Psoas muscle (tissue), 8 donors: ENCODE measurements around the gene ANK2. TPM values are rescaled to one million over a fixed set of nuclear protein-coding genes. Genes with fewer than 3 reads are reported as not detected.

Source experiments
- ATAC-seq, 4 donors: fragments of 200-7000 bp; cut with Tn5 transposase; one replicate each; pipeline ENCODE4 v1.9.1; 2020; ENCODE audit warnings: moderate library complexity in 3 of 4, mild to moderate bottlenecking in 2 of 4
- DNase-seq, 2 donors: peaks; one replicate each; pipeline ENCODE4 v3.0.0-alpha.2; 2020
- H3K27ac ChIP-seq: fragments of 200-600 bp; one replicate; pipeline ENCODE4 v1.8.0; 2022
- H3K27me3 ChIP-seq, 3 donors: fragments of 200-600 bp in 1 of 3; one replicate each; pipeline versions ENCODE4 v1.6.1 to v1.8.0; 2013 to 2022; ENCODE audit warnings: low read length in 2 of 3, mild to moderate bottlenecking in 2 of 3, moderate library complexity in 1 of 3; ENCODE audit not compliant: insufficient read depth in 3 of 3
- H3K36me3 ChIP-seq, 2 donors: fragments of 200-600 bp in 1 of 2; one replicate each; pipeline versions ENCODE4 v1.6.1 to v1.8.0; 2013 to 2022; ENCODE audit warnings: low read depth in 1 of 2, mild to moderate bottlenecking in 1 of 2, moderate library complexity in 1 of 2; ENCODE audit not compliant: insufficient read depth in 1 of 2
- H3K4me1 ChIP-seq: fragments of 200-600 bp; one replicate; pipeline ENCODE4 v1.8.0; 2022
- H3K4me3 ChIP-seq: fragments of 200-600 bp; one replicate; pipeline ENCODE4 v1.8.0; 2022; ENCODE audit warnings: mild to moderate bottlenecking
- H3K9me3 ChIP-seq: fragments of 200-600 bp; one replicate; pipeline ENCODE4 v1.8.0; 2022
- WGBS, 3 donors: extraction: QIAGEN DNeasy Blood & Tissue Kit; methylation state at CpG; one replicate each; pipeline versions ENCODE4 v1.1.6 to v1.1.7; 2013; 5-methylcytosine and 5-hydroxymethylcytosine counted together
- intact Hi-C, 2 donors: fragments of 100-400 bp; cut with DNase I; formaldehyde crosslinking; loops; one replicate each; pipeline versions ENCODE4 v1.11.0 to v1.14.2; 2022
- polyA plus RNA-seq, 3 donors: library from polyadenylated mRNA; stranded (reverse); fragments of 200-250 nt; gene quantifications; one replicate each; pipeline ENCODE4 v1.2.3, GENCODE V29; 2013
- total RNA-seq, 4 donors: library from RNA; stranded (reverse); fragmentation: NEBNext Ultra II Directional in 2 of 4; extraction: Animal tissue kit (Norgen Biotek cat#: 25700) in 2 of 4; gene quantifications; one replicate each; pipeline versions ENCODE4 v1.2.1 to v1.2.4, GENCODE V29; 2021 to 2023
- TF ChIP-seq, protein P1 (sequence below): fragments of 200-600 bp; IDR thresholded peaks from one replicate; pipeline ENCODE4 v1.8.0; 2022; ENCODE audit warnings: antibody characterized with exemption
- donor health status: healthy with polysubstance abuse.
- donor health status: DM: no; HTN: no; CAD: no; lungs with moderate emphysema.
- donor health status: Bipolar disorder and iron deficiency.
- donor health status: healthy.
- donor health status: DM: yes; HTN: yes; CAD: no.
- donor health status: DM: no; HTN: no; CAD: no.
- donor health status: DM: no; HTN: no; CAD: no.
- donor health status: DM: yes; HTN: yes; CAD: no.

The ANK2 gene
- total and polyA plus RNA-seq, 7 donors: 14.1 to 153 (median 78.5) TPM

DNA sequence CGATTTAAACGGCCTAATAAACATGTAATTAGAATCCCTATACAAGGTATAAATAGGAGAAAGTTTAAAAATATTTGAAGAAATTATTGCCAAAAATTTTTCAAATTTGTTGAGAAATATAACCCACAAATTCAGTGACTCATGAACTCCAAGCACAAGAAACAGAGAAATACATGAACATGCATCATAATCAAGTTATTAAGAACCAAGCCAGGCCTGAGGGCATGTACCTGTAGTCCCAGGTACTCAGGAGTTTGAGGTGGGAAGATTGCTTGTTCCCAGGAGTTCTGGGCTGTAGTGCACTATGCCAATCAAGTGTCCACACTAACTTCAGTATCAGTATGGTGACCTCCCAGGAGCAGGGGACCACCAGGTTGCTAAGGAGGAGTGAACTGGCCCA is 370.2 kb downstream of the ANK2 start:
- H3K4me3 ChIP-seq: no peak overlapping the region
- WGBS, 3 donors: 95 to 96% (median 95%) methylated on average over 2 of the region's 2 CpGs
- H3K27ac ChIP-seq: no peak overlapping the region
- intact Hi-C loops: no loop called here
- no peaks in the 10 kb centered on the region for H3K4me1 ChIP-seq
- DNase-seq: no peak
- H3K9me3 ChIP-seq: peaks cover 22% of the 10 kb centered on the region
- no peak for ATAC-seq
- H3K36me3 ChIP-seq: no peaks in the 10 kb centered on the region
- H3K27me3 ChIP-seq: no peaks in the 10 kb centered on the region
- TF ChIP-seq, protein P1, sequence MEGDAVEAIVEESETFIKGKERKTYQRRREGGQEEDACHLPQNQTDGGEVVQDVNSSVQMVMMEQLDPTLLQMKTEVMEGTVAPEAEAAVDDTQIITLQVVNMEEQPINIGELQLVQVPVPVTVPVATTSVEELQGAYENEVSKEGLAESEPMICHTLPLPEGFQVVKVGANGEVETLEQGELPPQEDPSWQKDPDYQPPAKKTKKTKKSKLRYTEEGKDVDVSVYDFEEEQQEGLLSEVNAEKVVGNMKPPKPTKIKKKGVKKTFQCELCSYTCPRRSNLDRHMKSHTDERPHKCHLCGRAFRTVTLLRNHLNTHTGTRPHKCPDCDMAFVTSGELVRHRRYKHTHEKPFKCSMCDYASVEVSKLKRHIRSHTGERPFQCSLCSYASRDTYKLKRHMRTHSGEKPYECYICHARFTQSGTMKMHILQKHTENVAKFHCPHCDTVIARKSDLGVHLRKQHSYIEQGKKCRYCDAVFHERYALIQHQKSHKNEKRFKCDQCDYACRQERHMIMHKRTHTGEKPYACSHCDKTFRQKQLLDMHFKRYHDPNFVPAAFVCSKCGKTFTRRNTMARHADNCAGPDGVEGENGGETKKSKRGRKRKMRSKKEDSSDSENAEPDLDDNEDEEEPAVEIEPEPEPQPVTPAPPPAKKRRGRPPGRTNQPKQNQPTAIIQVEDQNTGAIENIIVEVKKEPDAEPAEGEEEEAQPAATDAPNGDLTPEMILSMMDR: no peak

DNA sequence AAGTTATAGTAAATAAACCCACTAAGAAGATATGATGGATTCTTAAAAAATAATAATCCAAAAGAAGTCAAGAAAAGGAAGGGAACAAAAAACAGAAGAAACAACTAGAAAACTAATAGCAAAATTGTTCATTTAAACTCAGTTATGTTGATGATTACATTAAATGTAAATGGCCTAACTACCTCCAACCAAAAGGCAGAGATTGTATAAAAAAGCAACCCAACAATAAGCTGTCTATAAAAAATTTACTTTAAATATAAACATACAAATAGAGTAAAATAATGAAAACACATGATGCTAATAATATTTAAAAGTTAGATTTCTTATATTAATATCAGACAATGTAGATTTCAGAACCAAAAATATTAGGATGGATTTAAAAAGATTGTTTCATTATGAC is 371.5 kb downstream of the ANK2 start:
- Histone ChIP-seq H3K4me1 (no peaks in the 10 kb centered on the region), H3K4me3 (no peak overlapping the region), H3K36me3 (no peaks in the 10 kb centered on the region), H3K27me3 (no peaks in the 10 kb centered on the region), H3K9me3 (peaks cover 22% of the 10 kb centered on the region), H3K27ac (no peak overlapping the region)
- intact Hi-C loops: no loop called here
- DNase-seq: no peak
- no peak for ATAC-seq
- TF ChIP-seq, protein P1: no peak

DNA sequence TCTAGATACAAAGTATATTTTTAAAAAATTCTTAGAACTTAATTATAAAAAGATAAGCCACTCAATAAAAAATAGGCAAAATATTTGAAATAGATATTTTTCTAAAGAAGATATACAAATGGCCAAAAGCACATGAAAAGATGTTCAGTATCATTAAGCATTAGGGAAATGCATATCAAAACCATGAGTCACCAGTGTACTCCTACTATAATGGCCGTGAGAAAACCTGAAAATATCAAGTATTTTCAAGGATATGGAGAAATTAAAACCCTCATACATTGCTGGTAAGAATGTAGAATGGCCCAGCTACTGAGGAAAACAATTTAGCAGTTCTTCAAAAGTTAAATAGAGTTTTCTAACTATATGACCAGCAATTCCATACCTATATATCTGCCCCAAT is 374.2 kb downstream of the ANK2 start:
- no peaks in the 10 kb centered on the region for H3K4me1 ChIP-seq
- ATAC-seq (no peak), DNase-seq (no peak)
- no peaks in the 10 kb centered on the region for H3K36me3 ChIP-seq
- peaks cover 15% of the 10 kb centered on the region for H3K9me3 ChIP-seq
- H3K27ac ChIP-seq: no peak overlapping the region
- WGBS, 3 donors: 63 to 76% (median 72%) methylated on average over 1 of the region's 1 CpG
- no peak overlapping the region for H3K4me3 ChIP-seq
- intact Hi-C loops: no loop called here
- H3K27me3 ChIP-seq: no peaks in the 10 kb centered on the region
- TF ChIP-seq, protein P1: no peak

DNA sequence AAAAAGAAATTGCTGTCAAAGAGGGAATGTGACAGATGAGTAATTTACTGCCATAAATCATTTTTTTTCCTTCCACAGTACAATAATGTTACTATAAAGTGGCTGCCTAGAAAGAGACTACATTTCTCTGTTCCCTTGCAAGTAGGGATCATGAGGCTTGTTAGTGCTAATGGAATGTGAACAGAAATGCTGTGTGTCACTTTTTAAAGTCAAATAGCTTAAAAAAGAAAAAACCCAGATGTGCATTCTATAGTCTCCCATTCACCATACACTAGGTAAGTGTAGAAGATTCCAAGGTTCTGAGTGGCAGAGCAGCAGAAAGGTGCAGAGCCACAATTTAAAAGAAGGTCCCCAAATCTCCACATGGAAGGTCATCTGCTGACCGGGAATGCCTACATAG is 383.7 kb downstream of the ANK2 start:
- no peaks in the 10 kb centered on the region for H3K27me3 ChIP-seq
- no peak overlapping the region for H3K4me3 ChIP-seq
- WGBS, 3 donors: 87 to 100% (median 90%) methylated on average over 1 of the region's 1 CpG
- intact Hi-C loops: no loop called here
- no peaks in the 10 kb centered on the region for H3K9me3 ChIP-seq
- no peaks in the 10 kb centered on the region for H3K36me3 ChIP-seq
- TF ChIP-seq, protein P1: no peak
- no peak for ATAC-seq
- peaks cover 18% of the 10 kb centered on the region for H3K4me1 ChIP-seq
- H3K27ac ChIP-seq: no peak overlapping the region
- no peak for DNase-seq
